ENCODE measurements around the gene LRCOL1. TPM values are rescaled to one million over a fixed set of nuclear protein-coding genes. Genes with fewer than 3 reads are reported as not detected.

The LRCOL1 gene
- total and polyA plus RNA-seq, 2 of the 8 experiments (the other 6 are each of a cell fraction or from before 2014, with no cell fraction given), result not detected

- Histone ChIP-seq H2BK5ac (ENCODE audit: low read depth, low read length) (no peak overlapping the region), H2AFZ (ENCODE audit: low read length) (no peak overlapping the region), H3K9ac (replicated peaks in 1 of 4; ENCODE audit: extremely low read depth in 1 of 4, low read depth in 3 of 4, low read length in 3 of 4) (no peak overlapping the region), H3K79me1 (ENCODE audit: low read depth, low read length) (peaks cover 2% of the 10 kb centered on the region; the same call in 1 of the 2 replicates), H3K23ac (ENCODE audit: insufficient read length) (no peak overlapping the region), H3K56ac (replicated peaks; ENCODE audit: insufficient read length, low read depth, low read length) (no peak overlapping the region), H2BK20ac (ENCODE audit: low read length) (no peak overlapping the region), H3K4me3 (ENCODE audit: extremely low read depth in 1 of 4, insufficient read depth in 2 of 4, low read depth in 3 of 4, low read length in 4 of 4) (no peak overlapping the region), H3K14ac (ENCODE audit: insufficient read length) (no peak overlapping the region), H4K5ac (ENCODE audit: insufficient read length, low read depth, low read length) (no peak overlapping the region), H4K8ac (ENCODE audit: extremely low read depth, insufficient read depth, low read length) (no peak overlapping the region), H2BK12ac (ENCODE audit: low read depth, low read length) (no peak overlapping the region), H2AK5ac (ENCODE audit: low read depth, low read length) (no peak overlapping the region), H2BK120ac (replicated peaks; ENCODE audit: low read depth, low read length) (no peak overlapping the region), H3K27ac (ENCODE audit: low read depth, low read length) (no peak overlapping the region), H3K18ac (ENCODE audit: extremely low read depth, low read length) (no peak overlapping the region), H3K36me3 (ENCODE audit: control insufficient read depth in 2 of 4, insufficient read depth in 4 of 4, low read length in 3 of 4) (peaks cover 2 to 24% (median 13%) of the 10 kb centered on the region in 4 experiments; a peak in 7 of 8 replicates), H3K79me2 (ENCODE audit: control insufficient read depth in 1 of 2, insufficient read depth in 2 of 2, low read length in 2 of 2) (no peaks in the 10 kb centered on the region), H3K9me3 (ENCODE audit: insufficient read depth in 2 of 2, low read depth in 1 of 2, low read length in 1 of 2) (no peaks in the 10 kb centered on the region), H3K4me1 (replicated peaks in 1 of 4; ENCODE audit: control insufficient read depth in 3 of 4, insufficient read depth in 4 of 4, low read length in 3 of 4) (peaks cover 0 to 6% (median 5%) of the 10 kb centered on the region in 4 experiments; a peak in 2 of 7 replicates), H3K4ac (replicated peaks; ENCODE audit: insufficient read length, low read depth, low read length) (no peak overlapping the region), H4K91ac (replicated peaks; ENCODE audit: insufficient read length, low read length) (no peak overlapping the region), H3K27me3 (replicated peaks in 1 of 4; ENCODE audit: control insufficient read depth in 3 of 4, extremely low read depth in 1 of 4, insufficient read depth in 3 of 4, low read length in 3 of 4) (peaks cover 11 to 26% (median 18%) of the 10 kb centered on the region in 4 experiments), H4K20me1 (replicated peaks in 1 of 2; ENCODE audit: control insufficient read depth in 1 of 2, insufficient read depth in 2 of 2, low read length in 2 of 2) (peaks cover 18 to 27% of the 10 kb centered on the region in 2 experiments), H3K4me2 (ENCODE audit: insufficient read depth in 1 of 2, low read depth in 2 of 2, low read length in 2 of 2) (no peak overlapping the region), H2BK15ac (ENCODE audit: low read length) (no peak overlapping the region), H3K23me2 (ENCODE audit: low read depth, low read length) (peaks cover 18% of the 10 kb centered on the region; the same call in 1 of the 2 replicates)
- FAIRE-seq (no peak), DNase-seq (ENCODE audit: low read depth in 1 of 2, low spot score in 2 of 2) (no peak)
- ChIA-PET CTCF (ENCODE audit: partially characterized antibody) (interaction anchor here (0.5 to 2.2 kb wide), 6 partner anchors 19 to 192 kb away, joined by 3 to 11 read pairs (median 4); no protein-coding TSS in a partner anchor), POLR2A (ENCODE audit: partially characterized antibody) (interaction anchor here (0.6 to 6.6 kb wide), 6 partner anchors 12 to 160 kb away, joined by 3 to 60 read pairs (median 6); partner anchors contain the start of gene P2RX2)
- 96% methylated on average over 12 of the region's 12 CpGs; no CpG with 5 or more reads in 1 of the 2 experiments for WGBS, 2 experiments (ENCODE audit: extremely low coverage in 1 of 2, insufficient coverage in 1 of 2, insufficient read length in 1 of 2, insufficient replicate concordance in 2 of 2, low coverage in 1 of 2, low lambda C conversion rate in 2 of 2, missing lambda C conversion rate in 1 of 2)
- TF ChIP-seq CBX5 (IDR thresholded peaks at IDR 0.05; ENCODE audit: low read depth, low read length) (no peak), E2F6 (IDR thresholded peaks at IDR 0.05) (no peak), FOSL1 (IDR thresholded peaks at IDR 0.05; ENCODE audit: insufficient read depth, low read depth, low read length) (no peak), TEAD4 (IDR thresholded peaks at IDR 0.05; ENCODE audit: low read depth, low read length) (no peak), EZH2 (IDR thresholded peaks at IDR 0.05; ENCODE audit: low read depth, low read length, severe bottlenecking) (no peak)
Measured at GRCh38 chr12:132579744-132580143, 30.6 kb downstream of the LRCOL1 start.

Measured in H1 (cell line).